Activated CD8-positive, alpha-beta memory T cell treated with anti-CD3 and anti-CD28 coated beads, Interleukin-2, amount 50 U/mL, for 24 hours (primary cell): Measurements from ENCODE around the gene TXNDC11.
A peak's percentile ranks its signal among the peaks of the same experiment; 100 is the strongest.

Experiments
- DNase-seq: peaks from one replicate; pipeline ENCODE4 v3.0.0-alpha.2; 2020; ENCODE audit errors: extremely low read depth

Gene TXNDC11

GRCh38 chr16:11675561-11676511 is 66.8 kb downstream of the TXNDC11 start:
- DNase-seq: no peak

GRCh38 chr16:11674818-11675560 is 67.7 kb downstream of the TXNDC11 start:
- no peak for DNase-seq

DNA sequence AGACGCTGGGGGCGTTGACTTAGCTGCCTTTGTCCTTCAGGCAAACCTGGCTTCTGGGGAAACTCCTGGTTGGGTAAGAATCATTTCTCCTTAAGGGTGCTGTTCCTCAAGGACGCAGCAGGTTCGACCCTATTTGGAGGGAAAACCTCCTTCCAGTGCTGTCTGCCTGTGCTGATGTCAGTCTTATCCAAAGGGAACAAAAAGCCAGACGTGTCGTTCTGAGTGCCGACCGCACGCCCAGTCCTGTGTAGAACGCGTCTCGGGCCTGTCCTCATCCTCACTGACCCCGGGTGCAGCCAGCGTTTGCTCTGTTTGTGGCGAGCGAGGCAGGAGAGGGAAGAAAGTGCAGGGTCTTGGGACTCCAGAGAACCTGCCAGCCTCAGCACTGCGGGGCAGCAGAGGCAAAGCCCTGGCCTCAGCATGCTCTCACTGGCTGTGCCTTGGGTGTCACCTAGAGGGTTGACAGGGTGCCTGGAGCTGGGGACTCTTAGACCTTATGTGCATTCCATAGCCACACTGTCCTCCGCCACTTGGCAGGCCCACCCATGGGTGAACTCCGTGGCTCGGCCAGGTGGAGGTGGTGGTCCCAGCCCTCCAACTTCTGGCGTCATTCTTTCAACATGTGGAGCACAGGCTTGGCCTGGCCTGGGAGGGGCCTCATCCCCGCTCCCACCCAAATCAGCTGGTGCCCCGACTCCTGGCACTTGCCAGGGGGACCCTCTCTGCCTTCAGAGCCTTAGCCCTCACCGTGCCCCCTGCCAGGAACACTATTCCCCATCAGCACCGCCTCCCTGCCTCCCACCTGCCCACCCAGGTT is 68.4 kb downstream of the TXNDC11 start:
- no peak for DNase-seq

DNA sequence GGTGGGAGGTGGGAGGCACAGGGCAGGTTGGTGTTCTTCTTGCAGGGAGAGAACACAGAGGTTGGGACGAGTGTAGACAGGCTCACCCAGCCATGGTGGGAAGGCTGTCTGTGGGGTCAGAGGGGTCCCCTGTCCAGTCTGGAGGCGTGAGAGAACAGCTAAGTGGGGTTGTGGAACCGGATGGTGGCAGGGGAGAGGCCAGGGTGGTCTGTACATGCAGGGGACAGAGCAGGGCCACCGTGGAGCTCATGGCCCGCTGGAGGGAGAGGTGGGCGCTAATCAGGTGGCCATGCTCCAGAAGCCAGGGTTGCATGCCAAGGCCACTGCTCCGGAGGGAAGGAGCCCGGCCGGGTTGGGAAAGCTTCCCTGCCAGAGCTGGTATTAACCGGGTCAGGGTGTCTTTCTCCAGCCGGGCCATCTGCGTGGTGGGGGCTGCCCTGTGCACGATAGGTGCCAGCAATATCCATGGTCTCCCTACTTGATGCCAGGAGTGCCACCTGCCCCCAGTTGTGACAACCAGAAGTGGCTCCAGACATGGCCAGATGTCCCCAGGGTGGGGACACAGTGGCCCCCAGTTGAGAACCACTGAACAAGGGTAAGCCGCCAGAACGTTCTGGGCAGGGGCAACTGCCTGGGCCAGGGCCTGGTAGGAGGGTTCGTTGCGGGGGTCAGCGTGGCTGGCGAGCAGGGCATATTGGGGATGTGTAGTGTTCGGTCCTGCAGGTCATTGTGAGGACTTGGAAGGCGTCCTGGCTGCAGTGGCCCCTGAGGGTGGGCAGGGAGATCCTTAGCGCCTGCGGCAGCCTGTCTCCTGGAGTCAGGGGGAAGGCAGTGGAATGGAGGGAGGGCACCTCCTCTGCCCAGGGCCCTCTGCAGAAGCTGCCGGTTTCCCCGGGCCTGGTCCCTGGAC is 69.3 kb downstream of the TXNDC11 start:
- DNase-seq: no peak

GRCh38 chr16:11672206-11673090 is 70.2 kb downstream of the TXNDC11 start:
- DNase-seq: no peak

GRCh38 chr16:11671676-11672075 is 71.0 kb downstream of the TXNDC11 start:
- DNase-seq: no peak

GRCh38 chr16:11671271-11671670 is 71.4 kb downstream of the TXNDC11 start:
- DNase-seq: no peak

- DNase-seq: no peak
Measured at GRCh38 chr16:11670171-11671131, 72.2 kb downstream of the TXNDC11 start.

GRCh38 chr16:11669380-11670146 is 73.1 kb downstream of the TXNDC11 start:
- no peak for DNase-seq

- DNase-seq: no peak
Measured at GRCh38 chr16:11668623-11669379, 73.9 kb downstream of the TXNDC11 start.

DNA sequence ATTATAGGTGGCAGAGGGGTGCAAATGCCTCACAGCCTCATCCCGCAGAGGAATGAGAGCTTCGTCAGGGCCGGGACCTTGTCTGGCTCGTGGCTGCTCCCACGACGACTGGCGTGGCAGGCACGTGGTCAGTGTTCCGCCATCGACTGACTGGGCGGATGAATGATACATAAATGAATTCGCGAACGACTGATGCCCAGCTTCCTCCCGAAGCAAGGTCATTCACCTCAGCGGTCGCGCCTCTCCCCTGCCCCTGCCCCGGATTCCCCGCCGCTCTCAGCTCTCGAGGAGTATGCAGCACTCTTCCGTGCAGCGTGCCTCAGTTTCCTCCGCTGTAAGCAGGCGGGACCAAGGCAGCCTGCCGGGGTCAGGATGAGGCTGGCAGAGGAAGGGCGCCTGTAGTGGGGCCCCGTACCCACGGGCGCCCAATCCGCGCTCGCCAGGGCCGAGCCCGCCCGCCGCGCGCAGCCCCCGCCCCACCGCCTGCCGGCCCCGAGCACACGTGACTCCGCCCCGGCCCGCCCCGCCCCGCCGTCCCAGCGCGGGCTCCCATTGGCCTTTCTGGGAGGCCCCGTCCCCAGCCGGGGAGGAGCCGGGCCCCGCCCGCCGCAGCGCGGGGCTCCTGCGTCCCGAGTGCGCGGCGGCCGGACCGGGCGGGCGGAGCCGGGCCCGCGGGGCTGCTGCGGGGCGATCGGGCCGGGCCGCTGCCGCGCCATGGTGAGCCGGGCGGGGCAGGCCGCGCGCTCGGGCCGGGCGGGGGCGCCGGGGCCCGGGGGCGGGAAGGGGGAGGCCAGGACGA is 74.6 kb downstream of the TXNDC11 start, which contains the start of gene SNN:
Gene SNN (plus strand): TSS at position 632 of the 799 bp plus-strand sequence. CDS start 7,605 bp downstream, outside the sequence.
- DNase-seq: peak; percentile 53

- no peak for DNase-seq
Measured at GRCh38 chr16:11667221-11667823, 75.3 kb downstream of the TXNDC11 start.

- DNase-seq: no peak
Measured at GRCh38 chr16:11666103-11667055, 76.3 kb downstream of the TXNDC11 start.

GRCh38 chr16:11665071-11665491 is 77.6 kb downstream of the TXNDC11 start:
- DNase-seq: no peak

DNA sequence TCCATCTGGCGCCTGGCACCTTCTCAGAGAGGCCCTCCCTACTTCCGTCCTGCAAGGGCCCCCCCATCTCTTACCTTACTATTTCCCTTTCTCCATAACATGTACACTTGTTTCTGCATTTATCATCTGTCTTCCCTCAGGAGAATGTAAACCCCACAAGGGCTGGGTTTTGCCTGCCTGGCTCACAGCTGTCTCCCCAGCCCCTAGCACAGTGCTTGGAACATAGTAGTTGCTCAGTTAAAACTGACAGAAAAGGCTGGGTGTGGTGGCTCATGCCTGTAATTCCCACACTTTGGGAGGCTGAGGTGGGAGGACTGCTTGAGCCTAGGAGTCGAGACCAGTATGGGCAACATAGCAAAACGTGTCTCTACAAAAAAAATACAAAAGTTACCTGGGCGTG is 80.1 kb downstream of the TXNDC11 start:
- no peak for DNase-seq
